Stimulated activated CD4-positive, alpha-beta T cell treated with anti-CD3 and anti-CD28 coated beads, Interleukin-4, amount 100 ng/mL, for 48 hours (primary cell): ENCODE data around the gene APOOL.
"Not testable (repeated sequence)": the region's sequence is repeated elsewhere in the genome, so short reads cannot be mapped to it uniquely, and the experiment has no call there.

ENCODE experiments used
- DNase-seq, 2 donors: peaks; one replicate each; pipeline ENCODE4 v3.0.0-alpha.2; 2020; ENCODE audit warnings: low read depth in 2 of 2

Gene APOOL

GRCh38 chrX:85003655-85004244, at the start of gene APOOL:
TSS of gene APOOL (plus strand) at chrX:85003877. CDS start at chrX:85003913, 36 bp downstream.
- peak; percentile 65 to 75 for DNase-seq

- no peak for DNase-seq
These were observed 47.4 kb upstream of the APOOL start for GRCh38 chrX:84956304-84956703.

- DNase-seq: no peak
These were observed 28.9 kb upstream of the APOOL start for GRCh38 chrX:84974803-84975202.

GRCh38 chrX:84991739-84992138, 11.9 kb upstream of the APOOL start:
- DNase-seq: not testable (repeated sequence)

- DNase-seq: no peak
These were observed 10.5 kb upstream of the APOOL start for GRCh38 chrX:84993150-84993549.

- no peak for DNase-seq
These were observed 2.3 kb upstream of the APOOL start for GRCh38 chrX:85001344-85001743.

- DNase-seq: no peak
These were observed 578 bp downstream of the APOOL start for GRCh38 chrX:85004255-85004654.

- DNase-seq: no peak
These were observed 8.4 kb downstream of the APOOL start for GRCh38 chrX:85012098-85012497.

GRCh38 chrX:85015351-85015750, 11.7 kb downstream of the APOOL start:
- not testable (repeated sequence) for DNase-seq

- no peak for DNase-seq
These were observed 14.0 kb downstream of the APOOL start for GRCh38 chrX:85017721-85018120.

GRCh38 chrX:85018471-85018870, 14.8 kb downstream of the APOOL start:
- no peak for DNase-seq

GRCh38 chrX:85020216-85020615, 16.5 kb downstream of the APOOL start:
- no peak for DNase-seq

- DNase-seq: no peak
These were observed 20.4 kb downstream of the APOOL start for GRCh38 chrX:85024044-85024443.

- no peak for DNase-seq
These were observed 20.9 kb downstream of the APOOL start for GRCh38 chrX:85024562-85024961.

- DNase-seq: no peak
These were observed 22.5 kb downstream of the APOOL start for GRCh38 chrX:85026170-85026569.

- DNase-seq: no peak
These were observed 25.4 kb downstream of the APOOL start for GRCh38 chrX:85029043-85029442.

GRCh38 chrX:85031505-85031904, 27.8 kb downstream of the APOOL start:
- no peak for DNase-seq

GRCh38 chrX:85037114-85037513, 33.4 kb downstream of the APOOL start:
- DNase-seq: no peak

GRCh38 chrX:85051627-85052026, 48.0 kb downstream of the APOOL start:
- DNase-seq: no peak

- no peak for DNase-seq
These were observed 48.5 kb downstream of the APOOL start for GRCh38 chrX:85052205-85052604.

- DNase-seq: no peak
These were observed 49.1 kb downstream of the APOOL start for GRCh38 chrX:85052636-85053343.

GRCh38 chrX:85065512-85066198, 62.0 kb downstream of the APOOL start:
- DNase-seq: no peak

- not testable (repeated sequence) for DNase-seq
These were observed 73.6 kb downstream of the APOOL start for GRCh38 chrX:85077247-85077646.
